NB4 (cell line): ENCODE measurements around the gene AQP3.

Experiments
- CTCF ChIP-seq: IDR thresholded peaks from one replicate; pipeline ENCODE4 v1.5.1; 2012; ENCODE audit warnings: low read depth, low read length
- MYC ChIP-seq: IDR thresholded peaks from 2 replicates; pipeline ENCODE4 v1.6.1; 2011; ENCODE audit warnings: low read depth, low read length
- POLR2A ChIP-seq: IDR thresholded peaks from 2 replicates; pipeline ENCODE4 v1.6.1; 2011; ENCODE audit warnings: mild to moderate bottlenecking; ENCODE audit not compliant: insufficient read length; ENCODE audit errors: extremely low read depth

- no peak for TF ChIP-seq CTCF
- TF ChIP-seq POLR2A: no peak
- TF ChIP-seq MYC: no peak
Measured at GRCh38 chr9:33468215-33468730, 20.9 kb upstream of the AQP3 start.
